HepG2 (cell line): ENCODE data around the gene PRDM11. TPM values are rescaled to one million over a fixed set of nuclear protein-coding genes. Genes with fewer than 3 reads are reported as not detected.
A peak's percentile ranks its signal among the peaks of the same experiment; 100 is the strongest.

ENCODE experiments used
- ATM ChIP-seq: fragments of 450-650 bp; IDR thresholded peaks from 2 replicates; pipeline ENCODE4 v1.7.1; 2017; ENCODE audit warnings: mild to moderate bottlenecking, borderline replicate concordance
- CCAR2 ChIP-seq: fragments of 200-400 bp; formaldehyde crosslinking; optimal IDR thresholded peaks from 2 replicates; pipeline ENCODE3; 2018; ENCODE audit warnings: low read depth, mild to moderate bottlenecking, low read length, moderate library complexity
- CHD2 ChIP-seq: IDR thresholded peaks from 2 replicates; pipeline ENCODE4 v1.6.1; 2011; ENCODE audit warnings: low read depth, low read length, improper control_type of control experiment
- HCFC1 ChIP-seq: fragments of 150-350 bp; IDR thresholded peaks from 2 replicates; pipeline ENCODE4 v1.6.1; 2014; ENCODE audit warnings: low read depth, low read length
- IKZF4 ChIP-seq: sonication (generic); formaldehyde crosslinking; IDR thresholded peaks from 2 replicates; pipeline ENCODE4 v1.5.1; 2020; ENCODE audit warnings: borderline replicate concordance, mild to moderate bottlenecking, low read depth, missing genetic modification reagents; ENCODE audit errors: not compliant biosample characterization
- JUN ChIP-seq: sonication (generic); formaldehyde crosslinking; IDR thresholded peaks from 2 replicates; pipeline ENCODE4 v1.4.0; 2020; ENCODE audit warnings: mild to moderate bottlenecking, missing genetic modification reagents
- MAFK ChIP-seq, 2 experiments: IDR thresholded peaks in 1 of 2; conservative IDR thresholded peaks in 1 of 2; 2 replicates each; pipeline ENCODE4 v1.6.1; 2011; ENCODE audit warnings: improper control_type of control experiment in 2 of 2, low read length in 2 of 2
- MEF2D ChIP-seq: sonication (generic); formaldehyde crosslinking; IDR thresholded peaks from 2 replicates; pipeline ENCODE4 v1.5.1; 2020; ENCODE audit warnings: mild to moderate bottlenecking, missing genetic modification reagents
- NPAS2 ChIP-seq: sonication (generic); formaldehyde crosslinking; IDR thresholded peaks from 2 replicates; pipeline ENCODE4 v1.8.0; 2022; ENCODE audit warnings: mild to moderate bottlenecking, missing genetic modification reagents, borderline replicate concordance
- REL ChIP-seq: sonication (generic); formaldehyde crosslinking; conservative IDR thresholded peaks from 2 replicates; pipeline ENCODE4 v1.8.0; 2022; ENCODE audit warnings: mild to moderate bottlenecking, missing genetic modification reagents, moderate library complexity
- SAP130 ChIP-seq: IDR thresholded peaks from 2 replicates; pipeline ENCODE4 v1.6.1; 2016; ENCODE audit warnings: low read depth
- SMC3 ChIP-seq: IDR thresholded peaks from 2 replicates; pipeline ENCODE4 v1.6.1; 2011; ENCODE audit warnings: low read length, improper control_type of control experiment
- SYNCRIP ChIP-seq: fragments of 200-400 bp; formaldehyde crosslinking; IDR thresholded peaks from 2 replicates; pipeline ENCODE4 v1.6.1; 2018; ENCODE audit warnings: mild to moderate bottlenecking, low read depth, low read length; ENCODE audit not compliant: insufficient read depth
- TOE1 ChIP-seq: sonication (generic); formaldehyde crosslinking; IDR thresholded peaks from 2 replicates; pipeline ENCODE4 v1.4.0; 2020; ENCODE audit warnings: mild to moderate bottlenecking, missing genetic modification reagents
- YEATS2 ChIP-seq: sonication (generic); formaldehyde crosslinking; IDR thresholded peaks from 2 replicates; pipeline ENCODE4 v1.4.0; 2020; ENCODE audit warnings: missing genetic modification reagents, borderline replicate concordance
- ZFP36L1 ChIP-seq: sonication (generic); formaldehyde crosslinking; IDR thresholded peaks from 2 replicates; pipeline ENCODE4 v1.8.0; 2022; ENCODE audit warnings: mild to moderate bottlenecking, missing genetic modification reagents, moderate library complexity
- ZKSCAN1 ChIP-seq: fragments of 150-350 bp; IDR thresholded peaks from 2 replicates; pipeline ENCODE4 v1.6.1; 2014; ENCODE audit warnings: low read length
- ZNF10 ChIP-seq: sonication (generic); formaldehyde crosslinking; IDR thresholded peaks from 2 replicates; pipeline ENCODE4 v1.4.0; 2020; ENCODE audit warnings: mild to moderate bottlenecking, low read depth, missing genetic modification reagents, borderline replicate concordance
- ZNF292 ChIP-seq: sonication (generic); formaldehyde crosslinking; IDR thresholded peaks from 2 replicates; pipeline ENCODE4 v1.8.1; 2022; ENCODE audit warnings: mild to moderate bottlenecking, low read depth, missing genetic modification reagents, borderline replicate concordance
- ZNF335 ChIP-seq: sonication (generic); formaldehyde crosslinking; IDR thresholded peaks from 2 replicates; pipeline ENCODE4 v1.4.0; 2020; ENCODE audit warnings: missing genetic modification reagents
- ZNF569 ChIP-seq: sonication (generic); formaldehyde crosslinking; IDR thresholded peaks from 2 replicates; pipeline ENCODE4 v1.5.0; 2020; ENCODE audit warnings: mild to moderate bottlenecking, missing genetic modification reagents, moderate library complexity, borderline replicate concordance
- ZNF775 ChIP-seq: sonication (generic); formaldehyde crosslinking; IDR thresholded peaks from 2 replicates; pipeline ENCODE4 v1.4.0; 2020; ENCODE audit warnings: missing genetic modification reagents, mild to moderate bottlenecking, moderate library complexity, borderline replicate concordance
- ZNF839 ChIP-seq: sonication (generic); formaldehyde crosslinking; IDR thresholded peaks from 2 replicates; pipeline ENCODE4 v1.4.0; 2020; ENCODE audit warnings: missing genetic modification reagents, mild to moderate bottlenecking, borderline replicate concordance
- polyA plus RNA-seq, 8 experiments: library from polyadenylated mRNA; depleted of rRNA in 3 of 8; stranded (reverse) in 7 of 8; unstranded in 1 of 8; fragments of >200 nt; fragmentation: Illumina TruSeq in 4 of 8; extraction: Trizol in 4 of 8; gene quantifications; 2 replicates each; pipeline versions ENCODE4 v1.2.1 to v1.2.3, GENCODE V29; 2011 to 2016; ENCODE audit warnings: low read depth in 4 of 8, missing spikeins in 1 of 8, mixed read lengths in 1 of 8; ENCODE audit not compliant: insufficient read depth in 1 of 8
- total RNA-seq, 5 experiments: library from RNA; depleted of rRNA; stranded (reverse); fragments of >200 nt; fragmentation: Illumina TruSeq; extraction: Trizol; gene quantifications; 2 replicates each; pipeline ENCODE4 v1.2.3, GENCODE V29; 2016; ENCODE audit warnings: low read depth in 1 of 5
- TF ChIP-seq, protein P1 (sequence below): sonication (generic); formaldehyde crosslinking; IDR thresholded peaks from 2 replicates; pipeline ENCODE4 v1.8.0; 2022; ENCODE audit warnings: missing genetic modification reagents, mild to moderate bottlenecking, inconsistent platforms, borderline replicate concordance
- TF ChIP-seq, protein P2 (sequence below): sonication (generic); formaldehyde crosslinking; IDR thresholded peaks from 2 replicates; pipeline ENCODE4 v1.5.0; 2020; ENCODE audit warnings: mild to moderate bottlenecking, missing genetic modification reagents
- TF ChIP-seq, protein P3 (sequence below): sonication (generic); formaldehyde crosslinking; IDR thresholded peaks from 2 replicates; pipeline ENCODE4 v1.4.0; 2020; ENCODE audit warnings: mild to moderate bottlenecking, missing genetic modification reagents

PRDM11 gene
- total and polyA plus RNA-seq, 2 of the 13 experiments (the other 11 are each of a cell fraction or from before 2014, with no cell fraction given), result 3.4 to 4.7 TPM

DNA sequence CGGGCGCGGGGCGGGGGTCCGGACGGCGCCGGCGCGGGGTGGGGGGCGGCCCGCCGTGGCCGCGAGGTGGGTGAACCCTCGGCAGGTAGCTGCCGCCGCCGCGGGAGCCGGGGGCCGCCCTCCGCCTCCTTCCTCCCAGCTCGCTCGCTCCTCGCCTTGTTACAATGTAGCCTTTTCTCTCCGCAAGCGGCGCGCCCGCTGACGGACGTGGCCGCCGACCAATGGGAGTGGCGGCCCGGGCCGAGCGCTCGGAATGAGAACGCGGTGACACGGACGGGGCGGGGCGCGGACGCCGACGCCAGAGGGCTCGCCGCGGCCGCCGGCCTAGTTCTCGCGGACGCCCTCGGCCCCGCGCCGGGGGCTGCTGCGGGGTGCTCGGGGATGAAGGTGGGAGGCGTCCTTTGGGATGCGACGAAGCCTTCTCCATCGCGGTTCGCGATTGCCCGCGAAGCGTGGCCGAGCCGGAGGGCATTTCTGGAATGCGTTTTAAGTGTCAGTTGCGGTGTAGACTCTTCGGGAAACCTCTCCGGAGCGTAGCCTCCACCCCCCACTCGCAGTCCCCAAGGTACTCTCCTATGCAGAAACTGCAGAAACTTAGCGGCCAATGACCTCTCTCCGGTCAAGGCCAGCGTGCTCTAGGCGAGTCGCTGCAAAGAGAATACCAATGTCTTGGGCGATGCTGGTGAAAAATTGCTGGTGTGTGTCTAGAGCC lies 734 bp downstream of the PRDM11 start (continued):
- TF ChIP-seq, protein P1, sequence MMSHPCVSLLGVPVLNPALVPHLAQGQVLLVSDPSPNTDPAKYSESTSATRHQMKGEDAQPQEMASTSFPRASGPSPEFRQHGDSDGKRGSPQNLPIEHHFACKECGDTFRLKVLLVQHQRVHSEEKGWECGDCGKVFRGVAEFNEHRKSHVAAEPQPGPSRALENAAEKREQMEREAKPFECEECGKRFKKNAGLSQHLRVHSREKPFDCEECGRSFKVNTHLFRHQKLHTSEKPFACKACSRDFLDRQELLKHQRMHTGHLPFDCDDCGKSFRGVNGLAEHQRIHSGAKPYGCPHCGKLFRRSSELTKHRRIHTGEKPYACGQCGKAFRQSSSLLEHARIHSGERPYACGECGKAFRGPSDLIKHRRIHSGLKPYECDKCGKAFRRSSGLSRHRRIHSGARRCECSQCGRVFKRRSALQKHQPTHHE (CRISPR knock-in tag), result no peak
- TF ChIP-seq NPAS2 (CRISPR knock-in tag) (no peak), IKZF4 (peak; percentile 56), ZNF775 (CRISPR knock-in tag) (no peak), YEATS2 (CRISPR knock-in tag) (0 out of 2 replicates have a peak, but pooled peaks have one; percentile 42), ZFP36L1 (CRISPR knock-in tag) (no peak), TOE1 (CRISPR knock-in tag) (no peak), MAFK (conservative IDR thresholded peaks at IDR 0.05 in 1 of 2, IDR thresholded peaks at IDR 0.05 in 1 of 2; ENCODE audit: low read length in 2 of 2) (no peak), ZNF569 (CRISPR knock-in tag) (no peak), CCAR2 (no peak), ZNF335 (CRISPR knock-in tag) (no peak), ZNF839 (CRISPR knock-in tag) (no peak), SAP130 (peak; percentile 77), ZNF10 (no peak), SYNCRIP (no peak), ZKSCAN1 (no peak), SMC3 (no peak), MEF2D (0 out of 2 replicates have a peak, but pooled peaks have one; percentile 19), ATM (no peak), CHD2 (peak; percentile 55; the same call in 1 of the 2 replicates), ZNF292 (CRISPR knock-in tag) (peak; percentile 28; the same call in 1 of the 2 replicates), JUN (CRISPR knock-in tag) (no peak), HCFC1 (no peak), REL (CRISPR knock-in tag) (no peak)
- TF ChIP-seq, protein P2, sequence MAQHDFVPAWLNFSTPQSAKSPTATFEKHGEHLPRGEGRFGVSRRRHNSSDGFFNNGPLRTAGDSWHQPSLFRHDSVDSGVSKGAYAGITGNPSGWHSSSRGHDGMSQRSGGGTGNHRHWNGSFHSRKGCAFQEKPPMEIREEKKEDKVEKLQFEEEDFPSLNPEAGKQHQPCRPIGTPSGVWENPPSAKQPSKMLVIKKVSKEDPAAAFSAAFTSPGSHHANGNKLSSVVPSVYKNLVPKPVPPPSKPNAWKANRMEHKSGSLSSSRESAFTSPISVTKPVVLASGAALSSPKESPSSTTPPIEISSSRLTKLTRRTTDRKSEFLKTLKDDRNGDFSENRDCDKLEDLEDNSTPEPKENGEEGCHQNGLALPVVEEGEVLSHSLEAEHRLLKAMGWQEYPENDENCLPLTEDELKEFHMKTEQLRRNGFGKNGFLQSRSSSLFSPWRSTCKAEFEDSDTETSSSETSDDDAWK (CRISPR knock-in tag), result no peak
- TF ChIP-seq, protein P3, sequence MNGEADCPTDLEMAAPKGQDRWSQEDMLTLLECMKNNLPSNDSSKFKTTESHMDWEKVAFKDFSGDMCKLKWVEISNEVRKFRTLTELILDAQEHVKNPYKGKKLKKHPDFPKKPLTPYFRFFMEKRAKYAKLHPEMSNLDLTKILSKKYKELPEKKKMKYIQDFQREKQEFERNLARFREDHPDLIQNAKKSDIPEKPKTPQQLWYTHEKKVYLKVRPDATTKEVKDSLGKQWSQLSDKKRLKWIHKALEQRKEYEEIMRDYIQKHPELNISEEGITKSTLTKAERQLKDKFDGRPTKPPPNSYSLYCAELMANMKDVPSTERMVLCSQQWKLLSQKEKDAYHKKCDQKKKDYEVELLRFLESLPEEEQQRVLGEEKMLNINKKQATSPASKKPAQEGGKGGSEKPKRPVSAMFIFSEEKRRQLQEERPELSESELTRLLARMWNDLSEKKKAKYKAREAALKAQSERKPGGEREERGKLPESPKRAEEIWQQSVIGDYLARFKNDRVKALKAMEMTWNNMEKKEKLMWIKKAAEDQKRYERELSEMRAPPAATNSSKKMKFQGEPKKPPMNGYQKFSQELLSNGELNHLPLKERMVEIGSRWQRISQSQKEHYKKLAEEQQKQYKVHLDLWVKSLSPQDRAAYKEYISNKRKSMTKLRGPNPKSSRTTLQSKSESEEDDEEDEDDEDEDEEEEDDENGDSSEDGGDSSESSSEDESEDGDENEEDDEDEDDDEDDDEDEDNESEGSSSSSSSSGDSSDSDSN, result peak; percentile 70; the same call in 1 of the 2 replicates
